ENCODE data around the gene ST8SIA6.

DNA sequence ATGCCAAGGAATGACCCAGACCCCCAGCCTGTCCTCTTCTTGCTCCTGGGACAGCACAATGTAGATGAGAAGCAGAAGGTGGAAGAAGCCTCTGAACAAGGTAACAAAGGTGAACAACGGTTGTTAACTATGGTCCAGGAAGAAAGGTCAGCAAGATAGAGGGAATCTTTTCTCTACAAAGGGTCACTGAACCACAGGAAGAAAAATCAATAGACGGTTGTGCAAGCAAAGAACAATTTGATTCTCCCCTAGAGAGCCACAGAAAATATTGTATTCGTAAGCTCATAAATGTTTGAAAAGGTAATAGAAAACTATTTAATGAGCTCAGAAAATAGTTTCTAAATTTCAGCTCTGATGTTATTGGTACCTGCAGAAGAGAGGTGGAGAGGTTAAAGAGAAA lies 111.3 kb downstream of the ST8SIA6 start:
- TF ChIP-seq TAF1 (IDR thresholded peaks at IDR 0.05; ENCODE audit: low read depth): no peak
- TF ChIP-seq, protein P1, sequence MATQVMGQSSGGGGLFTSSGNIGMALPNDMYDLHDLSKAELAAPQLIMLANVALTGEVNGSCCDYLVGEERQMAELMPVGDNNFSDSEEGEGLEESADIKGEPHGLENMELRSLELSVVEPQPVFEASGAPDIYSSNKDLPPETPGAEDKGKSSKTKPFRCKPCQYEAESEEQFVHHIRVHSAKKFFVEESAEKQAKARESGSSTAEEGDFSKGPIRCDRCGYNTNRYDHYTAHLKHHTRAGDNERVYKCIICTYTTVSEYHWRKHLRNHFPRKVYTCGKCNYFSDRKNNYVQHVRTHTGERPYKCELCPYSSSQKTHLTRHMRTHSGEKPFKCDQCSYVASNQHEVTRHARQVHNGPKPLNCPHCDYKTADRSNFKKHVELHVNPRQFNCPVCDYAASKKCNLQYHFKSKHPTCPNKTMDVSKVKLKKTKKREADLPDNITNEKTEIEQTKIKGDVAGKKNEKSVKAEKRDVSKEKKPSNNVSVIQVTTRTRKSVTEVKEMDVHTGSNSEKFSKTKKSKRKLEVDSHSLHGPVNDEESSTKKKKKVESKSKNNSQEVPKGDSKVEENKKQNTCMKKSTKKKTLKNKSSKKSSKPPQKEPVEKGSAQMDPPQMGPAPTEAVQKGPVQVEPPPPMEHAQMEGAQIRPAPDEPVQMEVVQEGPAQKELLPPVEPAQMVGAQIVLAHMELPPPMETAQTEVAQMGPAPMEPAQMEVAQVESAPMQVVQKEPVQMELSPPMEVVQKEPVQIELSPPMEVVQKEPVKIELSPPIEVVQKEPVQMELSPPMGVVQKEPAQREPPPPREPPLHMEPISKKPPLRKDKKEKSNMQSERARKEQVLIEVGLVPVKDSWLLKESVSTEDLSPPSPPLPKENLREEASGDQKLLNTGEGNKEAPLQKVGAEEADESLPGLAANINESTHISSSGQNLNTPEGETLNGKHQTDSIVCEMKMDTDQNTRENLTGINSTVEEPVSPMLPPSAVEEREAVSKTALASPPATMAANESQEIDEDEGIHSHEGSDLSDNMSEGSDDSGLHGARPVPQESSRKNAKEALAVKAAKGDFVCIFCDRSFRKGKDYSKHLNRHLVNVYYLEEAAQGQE (IDR thresholded peaks at IDR 0.05; ENCODE audit: low read depth): no peak
- TF ChIP-seq ZBTB7A (IDR thresholded peaks at IDR 0.05; ENCODE audit: low read depth): no peak
- TF ChIP-seq RAD21 (IDR thresholded peaks at IDR 0.05; ENCODE audit: low read depth): no peak
- TF ChIP-seq FOXM1 (IDR thresholded peaks at IDR 0.05; ENCODE audit: borderline replicate concordance, low read depth): no peak
- no peak for TF ChIP-seq TCF12 (IDR thresholded peaks at IDR 0.05; ENCODE audit: low read depth)
- no peak for TF ChIP-seq EP300 (IDR thresholded peaks at IDR 0.05; ENCODE audit: borderline replicate concordance)
- TF ChIP-seq MAX (IDR thresholded peaks at IDR 0.05): no peak
- TF ChIP-seq CREB1 (IDR thresholded peaks at IDR 0.05; ENCODE audit: low read depth): no peak
- TF ChIP-seq YY1 (IDR thresholded peaks at IDR 0.05; ENCODE audit: low read depth): no peak
- TF ChIP-seq CEBPB (IDR thresholded peaks at IDR 0.05): no peak
- no peak for TF ChIP-seq EGR1 (IDR thresholded peaks at IDR 0.05)
- no peak for TF ChIP-seq NFIC (IDR thresholded peaks at IDR 0.05)
